RWPE1 (cell line): ENCODE results near the gene PHTF2.

Source experiments
- CTCF ChIA-PET: fragments of 350-600 bp; sonication (Branson Sonifier 250); formaldehyde crosslinking; extraction: SDS; loops from one replicate; lab custom pipeline; 2021; lab: Yijun Ruan, JAX
- POLR2A ChIA-PET: fragments of 400-600 bp; formaldehyde crosslinking; extraction: SDS; loops from one replicate; lab custom pipeline; 2020; ENCODE audit warnings: antibody characterized with exemption; ENCODE audit not compliant: low non-redundant PET; lab: Yijun Ruan, JAX
- DNase-seq: peaks from one replicate; pipeline ENCODE4 v3.0.0; 2012; ENCODE audit warnings: low spot score
- H3K27ac ChIP-seq: fragments of 450-650 bp; 2 replicates; pipeline ENCODE4 v1.5.1; 2017
- TF ChIP-seq, protein P1 (sequence below): fragments of 450-650 bp; conservative IDR thresholded peaks from 2 replicates; pipeline ENCODE4 v1.5.1; 2017; ENCODE audit warnings: low read depth, mild to moderate bottlenecking

The PHTF2 gene

DNA sequence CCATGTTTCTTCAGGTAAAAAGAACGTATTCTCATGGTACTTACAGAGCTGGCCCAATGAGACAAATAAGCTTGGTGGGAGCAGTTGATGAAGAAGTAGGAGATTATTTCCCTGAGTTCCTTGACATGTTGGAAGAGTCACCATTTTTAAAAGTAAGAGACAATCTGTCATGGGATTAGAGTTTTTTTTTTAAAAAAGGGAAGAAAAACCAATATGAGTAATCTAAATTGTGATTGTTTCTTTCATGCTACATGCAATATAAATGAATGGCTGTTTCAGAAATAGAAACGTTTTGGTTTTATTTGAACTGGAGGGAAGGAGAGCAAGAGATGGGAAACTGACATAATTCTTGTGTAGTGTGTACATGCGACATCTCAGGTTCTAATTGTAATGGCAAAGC is 33.1 kb upstream of the PHTF2 start:
- DNase-seq = no peak
- ChIA-PET POLR2A (no interaction called here), CTCF (interaction anchor here (0.7 to 1.0 kb wide), 3 partner anchors 9 to 1025 kb away, joined by 3 to 6 read pairs (median 5); no protein-coding TSS in a partner anchor)
- no peak overlapping the region for H3K27ac ChIP-seq
- TF ChIP-seq, protein P1, sequence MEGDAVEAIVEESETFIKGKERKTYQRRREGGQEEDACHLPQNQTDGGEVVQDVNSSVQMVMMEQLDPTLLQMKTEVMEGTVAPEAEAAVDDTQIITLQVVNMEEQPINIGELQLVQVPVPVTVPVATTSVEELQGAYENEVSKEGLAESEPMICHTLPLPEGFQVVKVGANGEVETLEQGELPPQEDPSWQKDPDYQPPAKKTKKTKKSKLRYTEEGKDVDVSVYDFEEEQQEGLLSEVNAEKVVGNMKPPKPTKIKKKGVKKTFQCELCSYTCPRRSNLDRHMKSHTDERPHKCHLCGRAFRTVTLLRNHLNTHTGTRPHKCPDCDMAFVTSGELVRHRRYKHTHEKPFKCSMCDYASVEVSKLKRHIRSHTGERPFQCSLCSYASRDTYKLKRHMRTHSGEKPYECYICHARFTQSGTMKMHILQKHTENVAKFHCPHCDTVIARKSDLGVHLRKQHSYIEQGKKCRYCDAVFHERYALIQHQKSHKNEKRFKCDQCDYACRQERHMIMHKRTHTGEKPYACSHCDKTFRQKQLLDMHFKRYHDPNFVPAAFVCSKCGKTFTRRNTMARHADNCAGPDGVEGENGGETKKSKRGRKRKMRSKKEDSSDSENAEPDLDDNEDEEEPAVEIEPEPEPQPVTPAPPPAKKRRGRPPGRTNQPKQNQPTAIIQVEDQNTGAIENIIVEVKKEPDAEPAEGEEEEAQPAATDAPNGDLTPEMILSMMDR = no peak

DNA sequence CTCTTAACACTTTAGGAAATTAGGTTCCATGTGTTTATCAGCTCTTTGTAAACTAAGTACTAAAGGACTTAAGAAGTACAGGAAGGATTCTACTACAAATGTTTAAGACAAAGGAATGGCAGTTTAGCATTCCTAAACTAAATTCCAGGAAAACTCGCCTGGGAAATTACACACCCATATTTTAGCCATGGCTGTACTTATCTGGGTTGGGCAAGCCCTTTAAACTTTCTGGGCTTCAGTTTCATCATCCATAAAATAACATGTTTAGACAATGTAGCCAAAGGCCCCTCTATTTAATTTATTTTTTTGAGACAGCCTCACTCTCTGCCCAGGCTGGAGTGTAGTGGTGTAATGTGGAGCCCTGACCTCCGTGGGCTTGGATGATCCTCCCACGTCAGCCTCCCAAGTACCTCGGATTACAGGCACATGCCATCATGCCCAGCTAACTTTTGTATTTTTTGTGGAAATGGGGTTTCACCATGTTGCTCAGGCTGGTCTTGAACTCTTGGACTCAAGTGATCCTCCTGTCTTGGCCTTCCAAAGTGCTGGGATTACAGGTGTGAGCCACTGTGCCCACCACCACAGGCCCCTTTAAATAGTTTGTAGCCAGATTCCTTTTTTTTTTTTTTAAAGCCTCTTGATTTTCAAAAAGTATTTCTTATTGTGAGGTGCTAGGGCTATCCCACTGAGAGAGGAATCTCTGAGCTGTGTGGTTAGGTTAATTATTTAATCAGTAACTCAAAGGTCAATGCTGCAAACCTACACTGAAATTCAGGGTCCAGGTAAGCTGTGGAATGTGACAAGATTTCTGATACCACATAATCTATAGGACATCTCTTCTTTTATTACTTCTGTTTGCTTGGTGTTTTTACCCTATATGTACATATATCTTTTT is 32.4 kb upstream of the PHTF2 start:
- peak; percentile 5 for DNase-seq
- TF ChIP-seq, protein P1 = no peak
- peak overlapping the region; percentile 66 for H3K27ac ChIP-seq
- ChIA-PET POLR2A (no interaction called here), CTCF (interaction anchor here (0.6 to 1.0 kb wide), 2 partner anchors 10 to 22 kb away, joined by 3 to 6 read pairs; no protein-coding TSS in a partner anchor)

DNA sequence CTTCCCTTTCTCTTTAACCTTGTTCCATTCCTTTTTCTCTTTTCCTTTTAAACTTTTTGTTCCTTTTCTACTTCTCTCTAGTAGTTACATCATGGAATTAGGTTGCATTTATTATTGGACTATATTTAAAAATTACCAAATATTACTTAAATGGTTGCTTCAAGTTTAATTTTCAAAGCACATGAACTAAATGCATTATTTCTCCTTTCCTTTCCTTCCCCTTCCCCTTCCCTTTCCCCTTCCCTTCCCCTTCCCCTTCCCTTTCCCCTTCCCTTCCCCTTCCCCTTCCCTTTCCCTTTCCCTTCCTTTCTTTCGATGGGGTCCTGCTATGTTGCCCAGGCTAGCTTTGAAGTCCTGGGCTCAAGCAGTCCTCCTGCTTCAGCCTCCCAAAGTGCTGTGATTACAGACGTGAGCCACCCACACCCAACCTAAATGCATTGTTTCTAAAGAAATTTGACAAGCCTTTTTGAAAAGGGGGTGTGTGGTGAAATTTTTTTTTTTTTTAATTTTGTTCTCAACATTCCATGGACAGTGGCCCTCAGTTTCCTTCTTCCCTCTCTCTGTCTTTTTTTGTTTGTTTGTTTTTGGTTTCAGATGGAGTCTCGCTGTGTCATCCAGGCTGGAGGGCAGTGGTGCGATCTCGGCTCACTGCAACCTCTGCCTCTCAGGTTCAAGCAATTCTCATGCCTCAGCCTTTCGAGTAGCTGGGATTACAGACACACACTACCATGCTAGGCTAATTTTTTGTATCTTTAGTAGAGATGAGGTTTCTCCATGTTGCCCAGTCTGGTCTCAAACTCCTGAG is 31.6 kb upstream of the PHTF2 start:
- ChIA-PET CTCF (interaction anchor here (0.7 kb wide), 1 partner anchor 67 kb away, joined by 3 read pairs; no protein-coding TSS in a partner anchor), POLR2A (interaction anchor here (0.7 kb wide), 1 partner anchor 228 kb away, joined by 10 read pairs; no protein-coding TSS in a partner anchor)
- TF ChIP-seq, protein P1 = no peak
- H3K27ac ChIP-seq = no peak overlapping the region
- no peak for DNase-seq

DNA sequence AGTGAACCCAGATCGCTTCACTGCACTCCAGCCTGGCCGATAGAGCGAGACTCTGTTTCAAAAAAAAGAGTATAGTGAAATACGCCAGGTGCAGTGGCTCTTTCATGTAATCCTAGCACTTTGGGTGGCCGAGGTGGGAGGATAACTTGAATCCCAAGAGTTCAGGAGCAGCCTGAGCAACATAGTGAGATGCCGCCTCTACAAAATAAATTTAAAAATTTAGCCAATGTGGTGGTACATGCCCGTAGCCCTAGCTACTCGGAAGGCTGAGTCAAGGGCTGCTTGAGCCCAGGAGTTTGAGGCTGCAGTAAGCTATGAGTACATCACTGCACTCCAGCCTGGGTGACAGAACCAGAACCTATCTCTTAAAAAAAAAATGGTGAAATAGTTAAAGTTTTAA is 28.3 kb upstream of the PHTF2 start:
- DNase-seq = no peak
- H3K27ac ChIP-seq = no peak overlapping the region
- CTCF ChIA-PET = interaction anchor here (0.6 kb wide), 1 partner anchor 456 kb away, joined by 5 read pairs; no protein-coding TSS in a partner anchor
- TF ChIP-seq, protein P1 = no peak
- POLR2A ChIA-PET = no interaction called here

DNA sequence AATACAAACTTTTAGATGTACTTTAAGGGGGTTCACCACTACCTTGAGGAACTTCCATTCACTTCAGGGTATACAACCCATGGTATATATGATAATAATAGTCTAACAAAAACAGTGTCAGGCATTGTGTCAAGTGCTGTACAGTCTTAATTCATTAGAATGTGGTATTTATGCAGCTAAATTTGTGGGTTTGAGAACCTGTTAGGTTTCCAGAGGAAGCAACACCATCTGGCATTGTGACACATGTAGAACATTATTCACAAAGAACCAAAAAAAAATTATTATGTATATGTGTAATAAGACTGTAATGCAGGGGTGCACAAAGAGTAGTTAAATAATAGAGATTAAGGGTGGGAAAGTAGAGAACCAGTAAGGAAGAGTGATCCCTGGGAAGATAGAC is 26.7 kb upstream of the PHTF2 start:
- no peak for DNase-seq
- no peak overlapping the region for H3K27ac ChIP-seq
- CTCF ChIA-PET = interaction anchor here (0.9 kb wide), 1 partner anchor 82 kb away, joined by 4 read pairs; no protein-coding TSS in a partner anchor
- POLR2A ChIA-PET = no interaction called here
- TF ChIP-seq, protein P1 = no peak

DNA sequence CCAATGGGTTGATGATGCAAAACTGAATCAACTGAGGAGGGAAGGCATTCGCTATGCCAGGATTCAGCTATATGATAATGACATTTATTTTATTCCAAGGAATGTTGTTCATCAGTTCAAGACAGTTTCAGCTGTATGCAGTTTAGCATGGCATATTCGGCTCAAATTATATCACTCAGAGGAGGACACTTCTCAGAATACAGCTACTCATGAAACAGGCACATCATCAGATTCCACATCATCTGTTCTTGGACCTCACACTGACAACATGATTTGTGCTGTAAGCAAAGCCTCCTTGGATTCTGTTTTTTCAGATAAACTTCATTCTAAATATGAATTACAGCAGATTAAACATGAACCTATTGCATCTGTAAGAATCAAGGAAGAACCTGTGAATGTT is 20.0 kb upstream of the PHTF2 start:
- DNase-seq = no peak
- CTCF ChIA-PET = interaction anchor here (0.9 kb wide), 1 partner anchor 19 kb away, joined by 4 read pairs; no protein-coding TSS in a partner anchor
- no peak overlapping the region for H3K27ac ChIP-seq
- POLR2A ChIA-PET = no interaction called here
- TF ChIP-seq, protein P1 = no peak
